Stimulated activated CD4-positive, alpha-beta T cell treated with anti-CD3 and anti-CD28 coated beads, Interleukin-1b, Interleukin-23, amount 100 ng/mL, for 48 hours (primary cell): ENCODE data around the gene MUSTN1.

ENCODE experiments used
- DNase-seq: peaks from one replicate; pipeline ENCODE4 v3.0.0-alpha.2; 2020

The MUSTN1 gene

DNA sequence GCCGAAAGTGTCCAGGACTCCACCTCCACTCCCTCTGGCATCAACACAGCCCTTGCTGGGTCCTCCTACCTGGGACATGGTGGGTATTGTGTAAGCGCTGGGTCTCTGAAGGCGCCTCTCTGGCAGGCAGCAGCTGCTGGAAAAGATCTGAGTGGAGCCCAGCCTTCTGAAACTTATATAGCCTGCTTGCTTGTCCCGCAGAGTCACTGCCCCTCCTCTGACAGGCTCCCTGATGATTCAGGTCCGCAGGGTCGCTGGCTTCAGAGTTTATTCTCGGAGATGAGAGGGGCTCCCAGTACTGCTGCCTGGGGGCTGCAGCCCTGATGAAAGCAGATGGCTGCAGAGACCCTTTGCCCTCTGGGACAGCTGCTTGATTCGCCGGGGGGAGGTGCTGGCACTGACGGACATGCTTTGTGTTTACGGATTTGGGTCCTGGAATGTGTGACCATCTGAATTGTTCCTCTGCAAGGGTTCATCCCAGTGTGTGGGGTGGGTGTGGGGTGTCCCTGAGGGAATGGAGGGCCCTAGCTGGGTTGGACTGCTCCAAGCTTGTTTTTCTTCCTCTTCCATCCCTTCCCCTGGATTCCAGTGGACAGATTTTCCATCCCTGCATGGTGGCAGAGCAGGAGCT is at the start of gene MUSTN1:
Gene MUSTN1 (minus strand): TSS at position 149 of the 631 bp plus-strand sequence. CDS start 71 bp downstream, at position 78.
- no peak for DNase-seq

DNA sequence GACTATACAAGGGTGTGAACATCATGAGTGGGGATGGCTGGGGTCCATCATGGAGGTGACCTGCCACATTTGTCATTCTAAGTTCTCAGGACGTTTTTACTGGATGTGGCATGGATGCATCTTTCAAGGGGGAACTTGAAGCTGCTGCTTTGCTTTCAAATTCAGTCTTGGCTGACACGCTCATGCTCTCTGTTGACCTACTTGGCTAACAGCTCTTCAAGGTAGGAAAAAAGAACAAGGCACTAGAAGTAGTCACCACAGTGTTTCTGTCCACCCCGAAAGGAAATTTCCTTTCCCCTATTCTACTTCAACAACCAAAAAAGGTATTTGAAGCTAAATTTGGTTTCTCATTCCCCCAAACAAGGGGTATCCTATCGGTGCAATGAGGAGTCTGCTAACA is 47.6 kb upstream of the MUSTN1 start:
- no peak for DNase-seq

DNA sequence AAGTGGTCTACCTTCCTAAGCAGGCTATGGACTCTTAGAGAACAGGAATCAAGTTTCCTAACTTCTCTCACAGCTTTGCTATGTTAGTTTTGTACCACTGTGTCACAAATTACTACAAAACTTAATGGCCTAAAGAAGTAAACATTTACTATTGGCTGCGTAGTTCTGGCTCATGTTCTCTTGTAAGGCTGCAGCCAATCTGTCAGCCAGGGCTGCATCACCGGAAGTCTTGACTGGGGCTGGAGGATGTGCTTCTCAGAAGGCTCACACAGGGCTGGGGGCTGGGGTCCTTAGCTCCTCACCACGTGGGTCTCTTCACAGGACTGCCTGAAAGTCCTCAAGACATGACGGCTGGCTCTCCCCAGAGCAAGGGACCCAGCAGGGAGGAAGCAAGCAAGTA is 47.1 kb upstream of the MUSTN1 start:
- no peak for DNase-seq

DNA sequence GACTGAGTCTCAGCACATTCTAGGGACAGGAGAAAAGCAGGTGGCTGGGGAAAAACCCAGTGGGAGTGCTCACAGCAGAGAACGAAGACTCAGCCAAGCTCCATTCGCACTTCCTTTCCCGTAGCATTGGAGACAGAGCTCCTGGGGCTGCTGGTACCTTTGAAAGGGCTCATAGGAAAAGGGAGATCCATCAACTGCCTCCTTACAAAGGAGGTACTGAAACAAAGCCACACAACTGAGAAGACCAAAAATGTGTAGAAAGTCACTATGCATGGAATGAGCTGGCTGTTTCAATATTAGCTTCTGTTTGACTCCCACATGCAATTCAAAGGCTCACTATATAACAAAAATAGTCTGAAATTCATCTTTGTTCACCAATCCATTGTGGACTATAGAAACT is 45.7 kb upstream of the MUSTN1 start:
- no peak for DNase-seq

DNA sequence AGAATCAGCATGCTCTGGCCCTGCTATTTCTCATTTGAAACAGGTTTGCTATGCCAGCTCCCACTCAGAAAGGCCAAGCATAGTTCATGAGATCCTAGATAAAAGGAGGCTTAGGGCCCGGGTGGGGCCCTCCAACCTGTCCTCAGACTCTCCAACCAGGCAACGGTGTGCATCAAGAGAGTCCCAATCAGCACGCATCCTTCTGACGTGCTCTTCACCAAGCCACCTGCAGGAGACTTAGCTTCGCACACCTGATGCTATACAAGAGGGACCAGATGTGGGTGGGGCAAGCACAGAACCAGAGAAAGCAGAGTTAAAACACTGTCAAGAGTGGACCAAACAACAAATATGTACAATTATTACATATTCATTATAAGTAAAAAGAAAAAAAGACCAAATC is 45.2 kb upstream of the MUSTN1 start:
- DNase-seq: no peak

DNA sequence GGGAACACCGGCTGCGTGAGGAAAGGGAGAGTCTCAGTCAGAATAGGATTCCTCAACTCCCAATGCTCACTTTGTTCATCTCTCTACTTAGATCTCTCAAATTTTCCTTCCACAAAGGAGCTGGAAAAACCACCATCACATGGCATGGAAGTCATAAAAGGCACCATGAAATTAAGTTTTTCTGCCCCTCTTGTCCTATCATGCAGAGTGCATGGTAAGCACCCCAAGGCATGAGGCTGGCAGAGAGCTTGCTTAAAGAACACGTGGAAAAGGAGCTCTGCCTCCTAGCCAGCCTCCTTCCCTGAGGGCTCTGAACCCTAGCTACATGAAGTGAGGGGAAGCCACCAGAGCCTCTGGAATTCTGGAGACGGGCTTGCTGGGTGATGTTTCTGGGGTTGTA is 44.8 kb upstream of the MUSTN1 start:
- no peak for DNase-seq

DNA sequence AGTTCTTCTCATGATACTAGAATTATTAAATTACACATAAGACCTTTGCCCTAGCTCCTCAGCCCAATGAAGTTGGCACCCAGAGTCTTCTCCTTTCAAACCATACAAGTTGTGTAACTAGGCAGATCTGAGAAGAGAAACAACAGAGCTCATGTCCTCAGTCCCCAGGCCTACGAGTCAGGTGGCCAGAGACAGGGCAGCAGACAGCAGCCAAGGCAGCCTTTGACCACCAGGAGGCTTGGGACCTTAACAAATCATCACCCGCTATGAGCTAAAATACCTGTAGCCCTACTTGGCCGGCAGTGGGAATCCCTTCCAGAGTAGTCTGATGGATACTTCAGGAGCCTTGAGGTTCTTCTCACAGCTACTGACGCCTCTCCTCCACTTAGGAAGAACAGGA is 44.3 kb upstream of the MUSTN1 start:
- DNase-seq: no peak

DNA sequence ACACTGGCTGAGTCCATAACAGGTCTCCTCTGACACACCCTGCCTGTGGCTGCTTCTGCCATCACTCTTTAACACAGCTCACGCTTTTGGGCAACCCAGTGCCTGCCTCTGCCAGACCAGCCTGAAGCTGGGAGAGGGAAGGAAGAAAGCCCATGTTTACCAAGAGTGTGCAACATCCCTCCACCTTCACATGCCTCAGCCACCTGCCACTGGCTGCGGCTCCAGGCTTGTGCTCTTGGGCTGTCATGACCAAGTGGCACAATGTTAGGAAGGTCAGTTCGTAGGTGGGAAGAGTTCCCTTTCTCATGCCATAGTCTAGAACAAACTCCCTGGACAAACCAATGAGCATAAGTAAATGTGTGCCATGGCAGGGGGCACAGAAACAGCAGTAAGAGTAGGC is 42.3 kb upstream of the MUSTN1 start:
- DNase-seq: no peak

DNA sequence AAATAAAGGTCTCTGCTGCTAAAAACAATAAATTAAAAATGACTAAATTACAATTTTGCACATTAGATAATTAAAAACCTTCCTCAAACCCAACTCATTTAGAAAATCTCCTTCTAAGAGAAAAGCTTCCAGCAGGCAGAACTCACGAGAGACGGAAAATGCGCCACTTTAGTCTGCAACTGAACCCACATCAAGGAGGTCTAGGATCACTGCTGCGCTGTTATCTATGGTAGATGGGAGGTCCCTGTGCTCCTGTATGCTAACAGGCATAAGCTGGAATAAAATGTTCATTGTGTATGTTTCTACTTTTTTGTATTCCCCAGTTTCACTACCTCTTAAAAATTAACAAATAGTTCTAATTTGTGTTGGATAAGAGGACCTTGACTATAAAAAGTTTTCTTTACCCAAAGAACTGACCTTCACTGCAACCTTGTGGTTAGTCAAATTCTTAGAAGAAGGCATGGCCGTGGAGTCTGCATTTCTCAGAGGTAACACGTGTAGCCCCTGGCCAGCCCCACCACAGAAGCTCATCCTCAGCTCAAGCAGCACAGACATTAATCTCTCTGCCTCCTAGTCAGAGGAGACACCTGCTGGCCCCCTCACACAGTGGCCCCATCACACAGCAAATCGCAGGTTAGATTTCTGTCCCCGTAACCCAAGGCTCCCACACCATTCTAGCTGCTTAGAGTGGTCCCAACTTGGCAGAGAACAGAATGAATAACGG is 40.2 kb upstream of the MUSTN1 start:
- DNase-seq: no peak

DNA sequence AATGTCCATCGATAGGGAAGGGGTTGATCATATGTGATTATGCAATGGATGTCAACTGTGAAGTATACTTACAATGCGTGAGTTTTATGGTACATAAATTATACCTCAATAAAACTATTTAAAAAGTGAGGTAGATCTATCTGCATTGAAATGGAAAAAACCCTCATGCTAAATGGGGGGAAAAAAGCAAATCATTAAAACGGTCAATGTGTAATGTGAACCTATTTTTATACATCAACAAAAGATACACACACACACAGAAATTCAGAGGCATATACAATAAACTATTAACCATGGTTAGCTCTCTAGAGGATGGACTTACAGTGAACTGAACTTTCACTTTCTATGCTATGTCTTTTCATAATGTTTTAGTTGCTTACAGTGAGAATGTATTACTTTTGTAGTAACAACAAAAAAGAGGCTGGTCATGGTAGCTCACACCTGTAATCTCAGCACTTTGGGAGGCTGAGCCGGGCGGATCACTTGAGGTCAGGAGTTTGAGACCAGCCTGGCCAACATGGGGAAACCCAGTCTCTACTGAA is 39.4 kb upstream of the MUSTN1 start:
- no peak for DNase-seq

DNA sequence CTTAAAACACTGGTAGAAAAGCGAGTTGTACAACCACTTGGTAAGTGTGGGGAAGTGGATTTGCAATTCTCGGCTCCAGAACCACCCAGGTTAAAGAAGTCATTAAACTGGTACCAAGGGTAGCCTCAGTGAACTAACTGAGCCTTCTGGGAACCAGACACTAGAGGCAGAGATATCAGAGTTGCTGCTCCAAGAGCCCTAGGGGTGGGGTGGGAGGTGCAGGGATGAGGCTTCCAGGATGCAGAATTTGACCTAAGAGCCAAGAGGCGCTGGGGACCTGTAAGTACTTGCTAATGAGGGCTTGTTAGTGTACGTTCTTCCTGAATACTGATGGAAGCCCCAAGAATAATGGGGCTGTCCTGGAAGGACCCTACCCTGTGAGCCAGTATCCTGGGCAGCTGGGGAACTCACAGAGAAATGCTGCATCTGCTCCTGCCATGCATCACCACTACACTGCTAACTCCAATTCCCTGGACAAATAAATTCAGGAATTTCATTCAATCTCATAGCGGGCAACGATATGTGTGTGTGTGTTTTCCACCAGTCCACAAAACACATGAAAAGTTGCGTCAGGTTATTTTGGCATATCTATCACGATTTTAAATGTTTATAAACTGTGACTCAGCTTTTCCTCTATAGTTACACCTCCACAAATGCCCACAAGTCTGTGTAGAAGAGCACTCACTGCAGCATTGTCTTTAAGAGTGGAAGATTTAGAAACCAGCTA is 38.8 kb upstream of the MUSTN1 start:
- no peak for DNase-seq

DNA sequence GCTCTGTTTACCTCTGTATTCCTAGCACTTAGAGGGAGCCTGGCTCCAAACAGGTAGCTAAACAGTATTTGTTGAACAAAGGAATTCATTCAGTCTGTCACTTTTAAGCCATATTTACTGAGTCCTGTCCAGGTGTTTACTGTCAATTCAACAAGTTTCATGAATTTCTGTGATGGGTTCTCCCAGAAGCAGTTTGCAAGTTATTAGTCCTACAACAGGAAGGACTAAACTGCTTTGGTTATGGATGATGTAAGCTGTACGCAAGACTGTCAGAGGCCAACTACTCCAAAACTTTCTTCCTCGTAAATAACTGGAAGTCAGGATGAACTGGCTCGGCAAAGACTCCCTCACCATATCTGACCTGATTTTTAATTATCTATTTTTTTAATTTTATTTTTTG is 37.4 kb upstream of the MUSTN1 start:
- DNase-seq: no peak

DNA sequence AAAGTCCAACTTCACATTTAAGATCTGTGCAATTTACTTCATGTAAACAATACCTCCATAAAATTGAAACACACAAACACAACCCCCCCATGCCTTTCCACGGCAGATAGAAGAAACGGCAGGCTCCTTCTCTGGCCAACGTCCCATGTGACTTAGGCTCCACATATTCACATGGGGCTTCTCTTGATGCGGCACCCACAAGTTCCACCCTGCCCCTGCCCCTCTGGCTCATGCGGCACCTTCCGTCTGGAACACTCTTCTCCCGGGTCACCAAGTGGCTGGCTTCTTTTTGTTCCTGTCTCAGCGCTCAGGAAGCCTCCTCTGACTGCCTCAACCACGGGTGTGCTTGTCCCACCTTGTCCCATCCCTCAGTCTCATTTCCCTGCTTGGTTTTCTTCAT is 36.9 kb upstream of the MUSTN1 start:
- DNase-seq: no peak

DNA sequence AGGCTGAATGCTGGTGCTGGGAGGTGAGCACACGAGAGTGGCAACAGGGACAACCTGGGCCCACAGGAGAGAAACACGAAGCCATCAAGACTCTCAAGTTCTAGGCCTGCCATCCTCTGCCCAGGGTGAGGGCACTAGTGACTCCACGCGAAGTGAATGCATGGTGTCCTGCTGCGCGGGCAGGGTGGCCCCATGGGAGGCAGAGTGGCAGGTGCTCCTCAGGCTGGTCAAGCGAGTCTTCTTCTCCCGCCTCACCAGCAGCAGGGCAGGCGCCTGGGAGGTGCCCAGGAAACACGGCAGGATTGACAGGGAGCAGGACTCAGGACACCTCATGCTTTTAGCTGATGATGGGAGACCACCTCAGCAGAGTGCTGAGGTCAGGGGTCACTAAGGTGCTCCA is 35.7 kb upstream of the MUSTN1 start:
- DNase-seq: no peak

DNA sequence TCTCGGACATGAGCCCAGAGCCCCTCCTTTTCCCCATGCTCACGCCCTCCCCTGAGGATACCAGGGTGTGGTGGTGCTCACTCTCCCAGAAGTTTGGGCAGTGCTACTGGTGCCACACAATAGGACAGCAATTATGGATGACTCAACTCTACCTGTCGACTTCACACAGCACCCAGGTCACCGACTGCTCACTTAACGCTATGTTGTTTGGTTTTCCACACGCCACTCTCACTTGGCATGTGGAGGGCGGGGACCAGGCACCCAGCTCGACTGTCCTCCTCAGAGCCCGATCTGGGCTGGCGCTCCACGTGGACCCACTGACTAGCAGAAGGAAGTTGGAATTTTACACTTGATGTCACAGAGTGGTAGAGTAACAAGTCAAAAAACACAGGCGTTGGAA is 31.6 kb upstream of the MUSTN1 start:
- no peak for DNase-seq

DNA sequence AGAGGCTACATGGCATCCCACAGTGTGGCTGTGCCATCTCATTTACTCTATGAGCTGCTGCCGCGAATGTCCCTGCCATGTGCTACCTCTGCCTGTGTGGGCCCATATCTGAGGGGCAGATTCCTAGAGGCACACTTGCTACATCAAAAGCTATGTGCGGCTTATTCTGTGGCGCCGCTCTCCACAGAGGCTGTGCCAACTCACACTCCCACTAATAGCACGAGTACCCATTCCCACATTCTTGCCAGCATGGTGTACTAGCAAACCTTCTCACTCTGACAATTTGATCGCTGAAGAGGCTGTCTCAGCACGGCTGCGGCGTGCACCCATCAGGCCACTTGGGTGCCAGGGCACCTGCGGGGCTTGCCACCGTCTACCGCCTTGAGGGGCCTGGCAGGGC is 31.2 kb upstream of the MUSTN1 start:
- no peak for DNase-seq

DNA sequence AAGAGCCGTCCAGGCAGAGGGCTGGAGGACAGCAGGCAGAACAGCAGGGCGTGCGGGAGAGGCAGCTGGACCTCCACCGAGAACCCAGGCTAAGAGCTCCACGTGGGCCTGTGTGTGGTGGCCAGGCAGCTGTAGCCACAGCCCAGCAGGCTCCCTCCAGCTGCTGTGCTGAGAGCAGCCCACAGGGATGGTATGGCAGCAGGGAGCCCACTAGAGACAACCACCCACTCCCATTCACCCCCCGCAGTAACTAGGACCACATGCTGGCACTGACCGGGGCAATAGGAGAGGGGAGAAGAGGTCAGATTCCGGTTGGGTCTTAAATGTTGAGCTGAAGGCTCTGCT is 25.6 kb upstream of the MUSTN1 start:
- DNase-seq: no peak

DNA sequence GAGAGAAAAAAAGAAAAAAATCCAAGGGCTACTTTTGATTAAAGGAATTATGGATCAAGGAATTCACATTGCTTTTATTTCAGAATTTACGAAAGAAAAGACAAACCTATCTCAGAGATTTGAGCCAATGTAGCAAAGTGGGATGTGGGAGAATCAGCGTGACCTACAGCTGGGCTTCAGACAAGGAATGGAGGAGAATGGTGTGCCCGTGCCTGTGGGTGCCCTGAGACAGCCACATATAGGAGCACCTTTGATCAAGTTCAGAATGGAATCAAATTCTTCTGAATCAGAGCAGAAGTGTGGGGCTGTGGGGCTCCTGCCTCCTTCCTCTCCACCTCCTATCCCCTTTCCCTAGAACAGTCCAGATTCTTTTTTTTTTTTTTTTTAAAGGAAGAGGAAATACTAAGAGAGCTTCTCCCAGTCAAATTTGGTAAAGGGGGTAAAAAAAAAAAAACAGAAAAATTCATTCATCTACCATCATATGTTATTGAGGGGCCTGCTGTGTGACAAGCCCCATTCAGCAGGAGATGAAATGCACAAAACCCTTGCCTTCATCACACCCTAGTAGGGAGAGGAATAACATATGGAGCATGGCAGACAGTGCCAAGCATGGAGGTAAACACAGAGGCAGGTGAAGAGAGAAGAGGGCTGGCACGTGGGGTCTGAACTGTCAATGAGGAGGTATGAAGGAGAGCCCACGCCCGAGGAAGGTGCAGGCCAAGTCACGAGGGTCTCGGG is 25.0 kb upstream of the MUSTN1 start:
- DNase-seq: no peak

DNA sequence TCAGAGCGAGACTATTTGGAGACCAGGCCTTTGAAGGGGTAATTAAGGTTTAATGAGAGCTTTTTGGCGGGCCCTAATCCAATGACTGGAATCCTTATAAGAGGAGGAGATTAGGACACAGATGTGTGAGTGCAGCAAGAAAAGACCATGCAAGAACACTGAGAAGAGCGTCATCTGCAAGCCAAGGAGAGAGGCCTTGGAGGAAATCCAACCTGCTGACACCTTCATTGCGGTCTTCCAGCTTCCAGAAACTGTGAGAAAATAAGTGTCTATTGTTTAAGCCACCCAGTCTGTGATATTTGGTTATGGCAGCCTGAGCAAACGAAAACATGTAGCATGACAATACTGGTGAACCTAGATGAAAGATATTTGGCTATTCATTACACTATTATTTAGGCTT is 23.0 kb upstream of the MUSTN1 start:
- no peak for DNase-seq

DNA sequence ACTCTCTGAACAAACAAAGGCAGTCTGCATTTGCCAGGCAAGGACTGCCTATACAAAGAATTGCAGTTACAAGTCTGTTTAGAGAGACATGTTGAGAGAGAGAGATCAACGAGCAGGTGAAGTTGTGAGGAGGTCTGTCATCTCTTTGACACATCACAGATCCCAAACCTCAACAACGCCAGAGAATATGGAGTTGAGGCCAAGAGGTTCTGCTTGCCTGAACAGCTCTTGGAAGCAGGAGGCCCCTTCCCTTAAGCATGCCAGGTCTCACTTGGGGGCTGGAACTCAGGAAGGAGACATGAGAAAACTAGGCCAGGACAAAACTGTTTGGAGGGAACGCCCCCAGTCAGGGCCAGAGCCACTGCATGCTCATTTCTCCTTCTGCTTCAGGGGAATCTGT is 22.3 kb upstream of the MUSTN1 start:
- no peak for DNase-seq

DNA sequence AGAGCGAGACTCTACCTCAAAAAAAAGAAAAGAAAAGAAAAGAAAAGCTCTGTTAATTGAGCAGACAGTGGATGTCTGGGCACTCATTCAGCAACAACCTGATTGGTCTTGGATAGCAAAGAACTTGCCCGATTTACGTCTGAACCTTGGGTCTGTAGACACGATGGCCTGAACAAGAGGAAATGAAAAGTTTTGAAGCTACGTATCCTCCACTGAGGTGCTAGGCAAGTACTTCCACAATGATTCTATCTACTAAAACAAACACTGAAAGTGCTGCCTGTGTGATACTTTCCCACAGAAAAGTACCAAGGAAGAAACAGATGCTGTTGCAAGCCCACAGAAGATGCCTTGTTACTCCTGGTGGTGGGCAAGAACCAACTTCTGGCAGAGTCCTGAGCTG is 21.8 kb upstream of the MUSTN1 start:
- DNase-seq: no peak

DNA sequence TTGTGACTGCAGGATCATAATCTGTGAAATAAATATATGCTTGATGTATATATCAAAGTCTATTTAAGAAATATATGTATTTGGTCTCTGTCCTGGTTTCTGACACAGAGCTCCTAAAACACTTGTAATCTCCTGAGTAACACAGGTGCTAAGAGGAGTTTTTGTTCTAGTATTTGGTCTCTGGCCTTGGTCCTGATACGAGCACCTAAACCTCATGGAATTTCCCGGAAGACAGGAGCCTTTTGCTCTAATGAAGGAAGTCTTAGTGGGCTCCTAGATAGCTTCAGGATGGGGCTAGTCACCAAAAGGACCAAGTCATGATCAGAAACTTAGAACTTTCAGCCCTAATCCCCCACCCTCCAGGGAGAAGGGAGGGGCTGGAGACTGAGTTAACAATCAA is 19.2 kb upstream of the MUSTN1 start:
- DNase-seq: no peak

DNA sequence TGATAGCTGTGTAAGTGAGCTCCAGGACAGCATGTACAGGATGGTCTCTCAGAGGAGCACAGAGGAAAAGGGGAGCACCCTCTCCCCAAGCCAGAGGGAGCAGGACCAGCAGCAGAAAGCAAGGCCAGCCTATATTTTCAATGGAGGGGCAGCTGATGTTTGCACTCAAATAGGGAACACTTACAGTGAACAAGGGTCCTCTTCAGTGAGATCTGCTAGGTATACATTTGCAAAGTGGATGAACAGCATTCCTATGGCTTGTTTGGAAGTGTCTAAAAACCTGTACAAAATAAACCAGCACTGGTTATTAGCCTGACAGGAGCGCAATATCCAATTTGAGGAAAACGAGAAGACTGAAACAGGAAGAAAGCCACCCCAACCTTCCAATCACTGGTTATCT is 17.6 kb upstream of the MUSTN1 start:
- DNase-seq: no peak

DNA sequence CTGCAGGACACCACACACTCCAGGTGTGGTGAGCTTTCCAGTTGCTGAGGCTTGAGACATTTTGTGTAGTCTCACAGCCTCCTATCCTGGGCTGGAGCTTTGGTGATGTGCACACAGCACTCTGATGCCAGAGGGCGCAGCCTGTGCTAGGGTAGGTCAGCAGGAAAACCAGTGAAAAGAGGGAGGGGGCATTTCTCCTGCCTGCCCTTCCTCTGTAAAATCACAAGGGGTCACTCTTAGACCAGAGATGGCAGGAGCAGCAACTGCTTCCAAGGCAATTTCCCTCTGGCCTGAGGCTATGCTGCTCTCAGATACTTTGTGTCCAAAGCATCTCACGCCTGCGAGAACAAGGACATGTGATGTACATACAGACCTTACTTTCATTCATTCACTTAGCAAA is 16.5 kb upstream of the MUSTN1 start:
- peak; percentile 25 for DNase-seq
